ENCODE data around the gene SNX25. TPM values are rescaled to one million over a fixed set of nuclear protein-coding genes. Genes with fewer than 3 reads are reported as not detected.
"Not testable (repeated sequence)": the region's sequence is repeated elsewhere in the genome, so short reads cannot be mapped to it uniquely, and the experiment has no call there.

Gene SNX25
- total and polyA plus RNA-seq, 8 donors, result 2.6 to 36.8 (median 8.3) TPM

DNA sequence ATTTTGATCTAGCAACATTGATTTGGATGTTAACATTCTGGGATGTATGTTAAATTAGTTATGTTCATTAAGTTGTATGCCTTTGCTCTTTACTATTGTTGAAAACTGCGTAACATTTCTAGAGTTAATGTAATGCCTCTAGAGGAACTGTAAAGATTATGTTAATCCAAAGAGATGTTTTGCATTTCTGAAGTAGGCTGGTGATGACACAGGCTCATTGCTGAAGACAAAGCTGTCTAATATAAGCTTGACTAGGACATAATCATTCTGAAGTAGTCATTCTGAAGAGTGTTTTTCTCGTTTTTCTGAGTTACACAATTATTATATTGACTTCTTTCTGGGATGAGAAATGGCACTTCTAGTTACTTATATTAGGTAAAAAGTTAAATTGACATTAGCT lies 113.4 kb downstream of the SNX25 start:
- peaks cover 0 to 29% (median 11%) of the 10 kb centered on the region in 4 donors for H3K36me3 ChIP-seq
- intact Hi-C loops (cut with DNase I; ENCODE audit: low total_unique reads), result no loop called here
- H3K27me3 ChIP-seq, result no peaks in the 10 kb centered on the region
- no peaks in the 10 kb centered on the region for H3K9me3 ChIP-seq
- DNase-seq, result no peak
- peaks cover 0 to 4% (median 0%) of the 10 kb centered on the region in 4 donors for H3K4me1 ChIP-seq
- no peak overlapping the region for H3K27ac ChIP-seq
- no peak for TF ChIP-seq POLR2AphosphoS5 (IDR thresholded peaks at IDR 0.05)
- TF ChIP-seq POLR2A (IDR thresholded peaks at IDR 0.05), result no peak
- no peak for TF ChIP-seq EP300 (IDR thresholded peaks at IDR 0.05)
- TF ChIP-seq, protein P1, sequence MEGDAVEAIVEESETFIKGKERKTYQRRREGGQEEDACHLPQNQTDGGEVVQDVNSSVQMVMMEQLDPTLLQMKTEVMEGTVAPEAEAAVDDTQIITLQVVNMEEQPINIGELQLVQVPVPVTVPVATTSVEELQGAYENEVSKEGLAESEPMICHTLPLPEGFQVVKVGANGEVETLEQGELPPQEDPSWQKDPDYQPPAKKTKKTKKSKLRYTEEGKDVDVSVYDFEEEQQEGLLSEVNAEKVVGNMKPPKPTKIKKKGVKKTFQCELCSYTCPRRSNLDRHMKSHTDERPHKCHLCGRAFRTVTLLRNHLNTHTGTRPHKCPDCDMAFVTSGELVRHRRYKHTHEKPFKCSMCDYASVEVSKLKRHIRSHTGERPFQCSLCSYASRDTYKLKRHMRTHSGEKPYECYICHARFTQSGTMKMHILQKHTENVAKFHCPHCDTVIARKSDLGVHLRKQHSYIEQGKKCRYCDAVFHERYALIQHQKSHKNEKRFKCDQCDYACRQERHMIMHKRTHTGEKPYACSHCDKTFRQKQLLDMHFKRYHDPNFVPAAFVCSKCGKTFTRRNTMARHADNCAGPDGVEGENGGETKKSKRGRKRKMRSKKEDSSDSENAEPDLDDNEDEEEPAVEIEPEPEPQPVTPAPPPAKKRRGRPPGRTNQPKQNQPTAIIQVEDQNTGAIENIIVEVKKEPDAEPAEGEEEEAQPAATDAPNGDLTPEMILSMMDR (IDR thresholded peaks at IDR 0.05), result no peak
- WGBS, 5 donors, result 85 to 93% (median 88%) methylated on average over 2 of the region's 2 CpGs
- no peak overlapping the region for H3K4me3 ChIP-seq

DNA sequence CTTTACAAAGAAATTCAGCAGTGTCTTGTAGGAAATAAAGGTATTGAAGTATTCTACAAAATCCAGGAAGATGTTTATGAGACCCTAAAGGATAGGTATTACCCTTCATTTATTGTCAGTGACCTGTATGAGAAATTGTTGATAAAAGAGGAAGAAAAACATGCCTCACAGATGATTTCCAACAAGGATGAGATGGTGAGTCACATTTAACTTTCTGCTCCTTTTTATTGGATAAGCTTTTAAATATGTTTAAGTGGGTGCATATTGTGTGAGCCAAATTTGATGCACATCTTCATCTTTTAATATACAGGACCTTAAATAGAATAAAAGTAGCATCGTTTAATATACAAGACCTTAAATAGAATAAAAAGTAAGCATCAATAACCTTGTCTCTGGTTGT lies 114.2 kb downstream of the SNX25 start:
- Histone ChIP-seq H3K9me3 (no peaks in the 10 kb centered on the region), H3K4me1 (peaks cover 0 to 4% (median 0%) of the 10 kb centered on the region in 4 donors), H3K36me3 (peaks cover 0 to 29% (median 11%) of the 10 kb centered on the region in 4 donors), H3K27ac (no peak overlapping the region), H3K4me3 (no peak overlapping the region), H3K27me3 (no peaks in the 10 kb centered on the region)
- DNase-seq, result no peak
- intact Hi-C loops (cut with DNase I; ENCODE audit: low total_unique reads), result no loop called here
- WGBS, 5 donors, result 93 to 100% (median 95%) methylated on average over 1 of the region's 1 CpG
- TF ChIP-seq POLR2AphosphoS5 (IDR thresholded peaks at IDR 0.05), result no peak
- TF ChIP-seq, protein P1 (IDR thresholded peaks at IDR 0.05), result no peak
- TF ChIP-seq POLR2A (IDR thresholded peaks at IDR 0.05), result no peak
- TF ChIP-seq EP300 (IDR thresholded peaks at IDR 0.05), result no peak

DNA sequence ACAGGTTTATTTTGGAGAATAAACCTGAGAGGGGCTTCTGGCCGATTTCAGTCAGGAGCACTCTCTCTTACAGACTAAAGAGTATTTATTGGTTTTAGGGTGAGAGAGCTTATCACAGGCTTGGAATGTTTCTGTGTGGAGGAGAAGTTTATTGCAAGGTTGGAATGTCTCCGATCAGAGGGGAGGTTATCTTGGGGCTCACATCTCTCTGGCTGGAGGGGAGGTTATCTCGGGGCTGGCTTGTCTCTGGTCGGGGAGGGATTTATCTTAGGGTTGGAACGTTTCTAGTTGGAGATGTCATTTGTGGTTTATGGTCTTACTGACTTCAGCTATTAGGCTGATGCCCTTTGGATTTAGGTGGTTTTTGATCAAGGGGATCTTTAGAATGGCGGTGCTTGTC lies 115.0 kb downstream of the SNX25 start:
- H3K4me1 ChIP-seq; DNase-seq; H3K4me3 ChIP-seq; H3K27ac ChIP-seq; H3K9me3 ChIP-seq; intact Hi-C loops (cut with DNase I; ENCODE audit: low total_unique reads); H3K27me3 ChIP-seq: not testable (repeated sequence)
- peaks cover 0 to 32% (median 11%) of the 10 kb centered on the region in 4 donors for H3K36me3 ChIP-seq
- WGBS, 5 donors, result 78 to 81% (median 79%) methylated on average over 6 of the region's 6 CpGs

DNA sequence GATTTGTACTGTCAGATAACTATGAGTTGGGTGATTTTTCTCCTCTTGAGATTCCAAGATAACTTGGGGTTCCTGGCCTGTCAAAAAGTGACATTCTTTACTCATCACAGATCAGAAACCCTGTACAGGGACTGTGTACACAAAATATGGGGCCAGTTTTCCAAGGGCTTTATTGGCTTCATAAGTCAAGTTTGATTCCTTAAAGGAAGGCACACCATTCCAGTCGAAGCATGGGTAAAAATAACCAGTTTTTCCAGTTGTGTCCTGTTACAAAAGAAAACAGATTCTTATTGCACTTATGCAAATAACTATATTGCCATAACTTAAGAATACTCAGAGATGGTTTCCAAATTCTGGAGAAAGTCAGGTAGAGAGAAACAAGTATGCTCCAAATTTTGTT lies 116.3 kb downstream of the SNX25 start:
- intact Hi-C loops (cut with DNase I; ENCODE audit: low total_unique reads); H3K27me3 ChIP-seq: not testable (repeated sequence)
- WGBS, 5 donors, result 26 to 42% (median 35%) methylated on average over 1 of the region's 1 CpG

DNA sequence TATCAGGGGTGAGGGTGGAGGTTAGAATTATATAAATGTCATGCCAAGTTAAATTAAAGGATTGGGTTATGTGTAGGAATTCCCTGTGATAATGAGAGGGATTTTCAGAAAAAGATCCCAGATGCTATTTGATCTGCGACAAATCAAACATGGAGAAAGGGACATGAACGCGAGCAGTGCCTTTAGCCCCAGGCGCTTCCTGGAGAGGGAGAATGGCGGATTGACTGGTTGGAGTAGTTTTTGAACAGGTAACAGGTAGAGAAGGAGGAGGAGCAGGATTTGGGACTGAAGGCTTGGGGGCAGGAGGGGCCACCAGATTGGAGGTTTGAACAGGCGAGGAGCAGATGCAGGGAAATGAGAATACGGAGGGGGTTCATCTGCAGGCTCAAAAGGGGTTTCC lies 119.2 kb downstream of the SNX25 start:
- peaks cover 0 to 20% (median 3%) of the 10 kb centered on the region in 4 donors for H3K36me3 ChIP-seq
- H3K27me3 ChIP-seq, result no peaks in the 10 kb centered on the region
- no peak for DNase-seq
- no peak overlapping the region for H3K4me3 ChIP-seq
- H3K4me1 ChIP-seq, result peaks cover 0 to 4% (median 0%) of the 10 kb centered on the region in 4 donors
- intact Hi-C loops (cut with DNase I; ENCODE audit: low total_unique reads), result no loop called here
- no peak overlapping the region for H3K27ac ChIP-seq
- 83 to 97% (median 95%) methylated on average over 7 of the region's 7 CpGs for WGBS, 5 donors
- TF ChIP-seq POLR2A (IDR thresholded peaks at IDR 0.05) (no peak), EP300 (IDR thresholded peaks at IDR 0.05) (no peak), POLR2AphosphoS5 (IDR thresholded peaks at IDR 0.05) (no peak)
- TF ChIP-seq, protein P1 (IDR thresholded peaks at IDR 0.05), result no peak
- H3K9me3 ChIP-seq, result no peaks in the 10 kb centered on the region

More for the DNA sequence above, 116.3 kb downstream of the SNX25 start:
- H3K9me3 ChIP-seq, H3K4me1 ChIP-seq, DNase-seq, H3K4me3 ChIP-seq, H3K27ac ChIP-seq: not testable (repeated sequence)
- H3K36me3 ChIP-seq, result peaks cover 0 to 30% (median 10%) of the 10 kb centered on the region in 4 donors

DNA sequence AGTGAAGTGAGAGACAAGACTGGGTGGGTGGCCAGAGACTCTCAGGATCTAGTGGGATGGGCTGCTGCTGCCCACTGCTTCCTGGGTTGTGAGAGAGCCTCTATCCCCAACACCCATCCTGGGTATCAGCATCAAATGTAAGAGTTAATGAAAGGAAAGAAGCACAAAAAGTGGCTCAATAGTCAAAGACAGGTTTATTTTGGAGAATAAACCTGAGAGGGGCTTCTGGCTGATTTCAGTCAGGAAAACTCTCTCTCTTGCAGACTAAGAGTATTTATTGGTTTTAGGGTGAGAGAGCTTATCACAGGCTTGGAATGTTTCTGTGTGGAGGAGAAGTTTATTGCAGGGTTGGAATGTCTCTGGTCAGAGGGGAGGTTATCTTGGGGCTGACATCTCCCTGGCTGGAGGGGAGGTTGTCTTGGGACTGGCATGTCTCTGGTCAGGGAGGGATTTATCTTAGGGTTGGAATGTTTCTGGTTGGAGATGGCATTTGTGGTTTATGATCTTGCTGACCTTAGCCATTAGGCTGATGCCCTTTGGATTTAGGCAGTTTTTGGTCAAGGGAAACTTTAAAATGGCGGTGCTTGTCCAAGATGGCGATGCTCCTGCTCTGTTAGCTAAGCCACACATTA lies 120.6 kb downstream of the SNX25 start:
- DNase-seq; H3K27ac ChIP-seq; H3K27me3 ChIP-seq; H3K4me3 ChIP-seq; H3K9me3 ChIP-seq; intact Hi-C loops (cut with DNase I; ENCODE audit: low total_unique reads); H3K4me1 ChIP-seq: not testable (repeated sequence)
- peaks cover 0 to 14% (median 0%) of the 10 kb centered on the region in 4 donors for H3K36me3 ChIP-seq
- 94 to 99% (median 98%) methylated on average over 2 of the region's 2 CpGs for WGBS, 5 donors

All from stomach (tissue), 9 donors.